Tibial nerve (tissue), 4 donors: ENCODE measurements around the gene RETSAT. TPM values are rescaled to one million over a fixed set of nuclear protein-coding genes. Genes with fewer than 3 reads are reported as not detected.

Experiments used
- DNase-seq, 2 donors: peaks; one replicate each; pipeline ENCODE4 v3.0.0-alpha.2; 2019; ENCODE audit warnings: low spot score in 2 of 2
- H3K27ac ChIP-seq, 4 donors: fragments of 200-600 bp; sonication (generic) in 3 of 4; one replicate each; pipeline ENCODE4 v1.5.1; 2017 to 2019; ENCODE audit warnings: mild to moderate bottlenecking in 1 of 4
- H3K27me3 ChIP-seq, 2 donors: fragments of 200-600 bp; sonication (generic) in 1 of 2; one replicate each; pipeline versions ENCODE4 v1.5.1 to v1.6.0; 2017 to 2019
- H3K36me3 ChIP-seq, 3 donors: fragments of 200-600 bp; sonication (generic); one replicate each; pipeline ENCODE4 v1.5.1; 2018 to 2019
- H3K4me1 ChIP-seq, 4 donors: fragments of 200-600 bp; sonication (generic) in 3 of 4; one replicate each; pipeline ENCODE4 v1.5.1; 2017 to 2019
- H3K4me3 ChIP-seq, 4 donors: fragments of 200-600 bp; sonication (generic) in 3 of 4; one replicate each; pipeline ENCODE4 v1.5.1; 2017 to 2019; ENCODE audit warnings: mild to moderate bottlenecking in 1 of 4, moderate library complexity in 1 of 4
- H3K9me3 ChIP-seq, 4 donors: fragments of 200-600 bp; sonication (generic) in 3 of 4; one replicate each; pipeline ENCODE4 v1.5.1; 2017 to 2019
- EP300 ChIP-seq, 2 donors: sonication (generic); formaldehyde crosslinking; IDR thresholded peaks; one replicate each; pipeline ENCODE4 v1.6.1; 2017; ENCODE audit warnings: antibody characterized with exemption in 2 of 2, mild to moderate bottlenecking in 1 of 2
- POLR2A ChIP-seq, 2 donors: fragments of 450-650 bp; IDR thresholded peaks; one replicate each; pipeline ENCODE4 v1.6.1; 2017; ENCODE audit warnings: antibody characterized with exemption in 2 of 2, mild to moderate bottlenecking in 2 of 2, moderate library complexity in 2 of 2
- WGBS, 2 donors: methylation state at CpG; one replicate each; pipeline ENCODE4 v1.1.5; 2018; 5-methylcytosine and 5-hydroxymethylcytosine counted together
- total RNA-seq, 4 donors: library from RNA; depleted of rRNA; stranded (reverse); fragments of >200 nt; gene quantifications; one replicate each; pipeline ENCODE4 v1.1.0, GENCODE V29; 2016
- TF ChIP-seq, protein P1 (sequence below), 5 experiments: fragments of 200-600 bp in 3 of 5; fragments of 450-650 bp in 2 of 5; sonication (generic) in 3 of 5; IDR thresholded peaks; one replicate each; pipeline ENCODE4 v1.5.1; 2016 to 2019; ENCODE audit warnings: antibody characterized with exemption in 5 of 5, mild to moderate bottlenecking in 3 of 5, moderate library complexity in 2 of 5

RETSAT gene
- total RNA-seq, 4 donors from 2014 or later = 74.7 to 113 (median 97.5) TPM

DNA sequence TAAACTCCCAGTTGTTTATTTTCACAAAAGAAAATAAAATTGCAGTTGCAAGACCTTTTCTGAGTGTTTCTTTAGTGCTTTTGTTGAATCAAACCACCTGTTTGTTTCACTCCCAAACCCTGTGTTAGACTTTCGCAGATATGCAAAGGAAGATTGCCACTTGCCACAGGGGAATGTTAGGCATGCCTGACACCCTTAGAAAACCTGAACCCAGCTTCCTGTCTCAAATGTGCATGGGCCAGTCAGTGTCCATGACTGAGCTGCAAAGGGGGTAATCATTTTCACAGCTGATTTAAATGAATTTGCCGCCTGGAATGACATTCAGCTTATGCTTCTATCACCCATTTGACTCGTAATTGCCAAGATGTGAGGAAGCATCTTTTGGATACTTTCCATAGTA lies 44.0 kb downstream of the RETSAT start:
- 72 to 80% methylated on average over 3 of the region's 3 CpGs for WGBS, 2 donors
- Histone ChIP-seq H3K4me1 (peaks cover 0 to 29% (median 11%) of the 10 kb centered on the region in 4 donors), H3K36me3 (peaks cover 0 to 36% (median 0%) of the 10 kb centered on the region in 3 donors), H3K27me3 (no peaks in the 10 kb centered on the region), H3K27ac (peak overlapping the region in 1 of 4 donors; percentile 46), H3K9me3 (no peaks in the 10 kb centered on the region), H3K4me3 (no peak overlapping the region)
- DNase-seq = no peak
- TF ChIP-seq, protein P1, sequence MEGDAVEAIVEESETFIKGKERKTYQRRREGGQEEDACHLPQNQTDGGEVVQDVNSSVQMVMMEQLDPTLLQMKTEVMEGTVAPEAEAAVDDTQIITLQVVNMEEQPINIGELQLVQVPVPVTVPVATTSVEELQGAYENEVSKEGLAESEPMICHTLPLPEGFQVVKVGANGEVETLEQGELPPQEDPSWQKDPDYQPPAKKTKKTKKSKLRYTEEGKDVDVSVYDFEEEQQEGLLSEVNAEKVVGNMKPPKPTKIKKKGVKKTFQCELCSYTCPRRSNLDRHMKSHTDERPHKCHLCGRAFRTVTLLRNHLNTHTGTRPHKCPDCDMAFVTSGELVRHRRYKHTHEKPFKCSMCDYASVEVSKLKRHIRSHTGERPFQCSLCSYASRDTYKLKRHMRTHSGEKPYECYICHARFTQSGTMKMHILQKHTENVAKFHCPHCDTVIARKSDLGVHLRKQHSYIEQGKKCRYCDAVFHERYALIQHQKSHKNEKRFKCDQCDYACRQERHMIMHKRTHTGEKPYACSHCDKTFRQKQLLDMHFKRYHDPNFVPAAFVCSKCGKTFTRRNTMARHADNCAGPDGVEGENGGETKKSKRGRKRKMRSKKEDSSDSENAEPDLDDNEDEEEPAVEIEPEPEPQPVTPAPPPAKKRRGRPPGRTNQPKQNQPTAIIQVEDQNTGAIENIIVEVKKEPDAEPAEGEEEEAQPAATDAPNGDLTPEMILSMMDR (IDR thresholded peaks at IDR 0.05) = no peak
- TF ChIP-seq POLR2A (IDR thresholded peaks at IDR 0.05) (no peak), EP300 (IDR thresholded peaks at IDR 0.05) (no peak)

DNA sequence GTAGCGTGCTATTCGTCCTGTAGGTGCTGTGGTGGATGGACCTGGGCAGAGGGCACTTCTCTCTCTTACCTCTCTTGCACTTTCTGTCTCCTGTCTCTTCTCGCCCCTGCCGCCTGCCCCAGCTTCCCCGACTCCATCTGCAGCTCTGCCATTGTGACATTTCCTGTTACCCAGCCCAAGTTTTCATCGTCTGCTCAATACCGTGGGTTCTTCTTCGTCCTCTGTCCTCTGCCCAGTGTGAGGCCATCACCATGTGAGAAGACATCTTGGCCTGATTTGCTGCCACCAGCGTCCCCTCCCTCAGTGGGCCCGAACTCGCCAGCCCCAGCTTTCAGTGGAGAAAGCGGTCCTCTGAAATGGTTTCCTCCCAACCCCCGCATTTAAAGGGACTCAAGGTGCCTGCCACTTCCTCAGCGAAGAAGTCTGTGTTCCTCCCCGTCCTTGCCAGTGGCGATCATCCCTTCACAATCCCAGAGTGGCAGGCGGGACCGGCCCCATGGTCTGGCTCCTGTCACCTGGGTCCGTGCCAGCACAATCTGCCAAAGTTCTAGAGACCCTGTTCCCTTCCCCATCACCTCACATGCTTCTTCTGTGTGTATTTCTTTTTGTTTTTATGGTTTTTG lies 44.5 kb downstream of the RETSAT start:
- Histone ChIP-seq H3K27me3 (no peaks in the 10 kb centered on the region), H3K36me3 (peaks cover 0 to 36% (median 0%) of the 10 kb centered on the region in 3 donors), H3K9me3 (no peaks in the 10 kb centered on the region), H3K4me1 (peaks cover 0 to 29% (median 11%) of the 10 kb centered on the region in 4 donors), H3K27ac (peak overlapping the region in 2 of 4 donors; percentile 35 to 46), H3K4me3 (no peak overlapping the region)
- no peak for TF ChIP-seq EP300 (IDR thresholded peaks at IDR 0.05)
- TF ChIP-seq, protein P1 (IDR thresholded peaks at IDR 0.05) = no peak
- TF ChIP-seq POLR2A (IDR thresholded peaks at IDR 0.05) = no peak
- 67% methylated on average over 19 of the region's 19 CpGs for WGBS, 2 donors
- no peak for DNase-seq

DNA sequence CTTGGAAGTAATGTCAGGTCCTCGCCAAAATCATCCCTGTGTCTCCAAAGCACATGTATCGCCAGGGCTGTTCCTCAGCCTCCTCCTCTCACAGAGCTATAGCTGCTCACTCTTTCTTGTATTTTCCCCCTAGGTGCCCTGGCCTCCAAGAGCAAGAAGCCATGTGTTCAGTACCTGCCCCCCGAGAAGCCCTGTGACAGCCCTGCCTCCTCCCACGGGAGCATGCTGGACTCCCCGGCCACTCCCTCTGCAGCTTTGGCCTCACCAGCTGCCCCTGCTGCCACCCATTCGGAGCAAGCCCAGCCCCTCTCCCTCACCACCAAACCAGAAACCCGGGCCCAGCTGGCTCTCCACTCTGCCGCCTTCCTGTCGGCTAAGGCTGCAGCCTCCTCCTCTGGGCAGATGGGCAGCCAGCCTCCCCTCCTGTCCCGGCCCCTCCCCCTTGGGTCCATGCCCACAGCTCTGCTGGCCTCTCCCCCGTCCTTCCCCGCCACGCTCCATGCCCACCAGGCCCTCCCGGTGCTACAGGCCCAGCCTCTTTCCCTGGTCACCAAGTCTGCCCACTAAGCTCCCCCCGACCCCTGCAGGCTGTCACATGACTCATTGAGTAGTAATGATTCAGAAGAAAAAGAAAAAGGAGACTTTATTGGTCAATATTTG lies 45.3 kb downstream of the RETSAT start:
- TF ChIP-seq EP300 (IDR thresholded peaks at IDR 0.05) = no peak
- TF ChIP-seq, protein P1 (IDR thresholded peaks at IDR 0.05) = no peak
- no peak for TF ChIP-seq POLR2A (IDR thresholded peaks at IDR 0.05)
- Histone ChIP-seq H3K4me1 (peaks cover 0 to 29% (median 11%) of the 10 kb centered on the region in 4 donors), H3K27ac (peak overlapping the region in 3 of 4 donors; percentile 14 to 63 (median 35)), H3K27me3 (no peaks in the 10 kb centered on the region), H3K9me3 (no peaks in the 10 kb centered on the region), H3K36me3 (peaks cover 0 to 34% (median 0%) of the 10 kb centered on the region in 3 donors), H3K4me3 (no peak overlapping the region)
- WGBS, 2 donors = 27 to 36% methylated on average over 15 of the region's 15 CpGs
- no peak for DNase-seq

DNA sequence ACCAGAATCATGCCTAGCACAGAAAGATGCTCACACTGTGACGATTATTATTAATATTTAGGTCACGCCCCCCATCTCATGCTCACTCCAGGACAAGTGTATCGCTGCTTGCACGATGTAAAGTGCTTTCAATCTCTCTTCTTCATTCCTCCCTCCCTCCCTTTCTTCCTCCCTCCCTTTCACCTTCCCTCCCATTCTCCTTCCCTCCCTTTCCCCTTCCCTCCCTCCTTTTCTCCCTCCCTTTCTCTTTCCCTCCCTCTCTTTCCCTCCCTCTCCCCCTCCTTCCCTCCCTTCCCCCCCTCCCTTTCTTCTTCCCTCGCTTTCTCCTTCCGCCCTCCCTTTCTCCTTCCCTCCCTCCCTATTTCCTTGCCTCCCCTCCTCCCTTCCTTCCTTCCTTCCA lies 46.1 kb downstream of the RETSAT start:
- 81 to 82% methylated on average over 5 to 6 of the region's 6 CpGs for WGBS, 2 donors

More for the DNA sequence above, 46.1 kb downstream of the RETSAT start:
- H3K36me3 ChIP-seq = peaks cover 0 to 41% (median 0%) of the 10 kb centered on the region in 3 donors
- peak overlapping the region in 3 of 4 donors; percentile 14 to 63 (median 35) for H3K27ac ChIP-seq
- no peaks in the 10 kb centered on the region for H3K27me3 ChIP-seq
- TF ChIP-seq POLR2A (IDR thresholded peaks at IDR 0.05) (no peak), EP300 (IDR thresholded peaks at IDR 0.05) (no peak)
- TF ChIP-seq, protein P1 (IDR thresholded peaks at IDR 0.05) = no peak
- no peaks in the 10 kb centered on the region for H3K9me3 ChIP-seq
- no peak overlapping the region for H3K4me3 ChIP-seq
- DNase-seq = no peak
- peaks cover 0 to 29% (median 11%) of the 10 kb centered on the region in 4 donors for H3K4me1 ChIP-seq
